Progenitor cell of endocrine pancreas (in vitro differentiated cells): ENCODE results near the gene CDS2. TPM values are rescaled to one million over a fixed set of nuclear protein-coding genes. Genes with fewer than 3 reads are reported as not detected.

Source experiments
- DNase-seq: peaks from one replicate; pipeline ENCODE4 v3.0.0; 2021; ENCODE audit warnings: low spot score; ENCODE audit not compliant: unreplicated experiment
- H3K27ac Mint-ChIP-seq: 2 replicates; pipeline ENCODE4 v1.8.0; 2021; ENCODE audit warnings: mild to moderate bottlenecking, moderate library complexity, mixed read lengths
- H3K27me3 Mint-ChIP-seq: 2 replicates; pipeline ENCODE4 v1.8.0; 2021; ENCODE audit warnings: mixed read lengths
- H3K36me3 Mint-ChIP-seq: 2 replicates; pipeline ENCODE4 v1.8.0; 2022; ENCODE audit warnings: mixed read lengths; ENCODE audit not compliant: insufficient read depth
- H3K4me1 Mint-ChIP-seq: 2 replicates; pipeline ENCODE4 v1.8.0; 2021; ENCODE audit warnings: low read depth, mixed read lengths
- H3K4me3 Mint-ChIP-seq: 2 replicates; pipeline ENCODE4 v1.8.0; 2021; ENCODE audit warnings: low read depth, mild to moderate bottlenecking, moderate library complexity, mixed read lengths
- H3K9me3 Mint-ChIP-seq: 2 replicates; pipeline ENCODE4 v1.8.0; 2021; ENCODE audit warnings: low read depth, mixed read lengths
- CTCF ChIP-seq: fragments of 200-600 bp; sonication (generic); IDR thresholded peaks from one replicate; pipeline ENCODE4 v1.5.0; 2021; ENCODE audit warnings: antibody characterized with exemption, mild to moderate bottlenecking; ENCODE audit not compliant: unreplicated experiment
- total RNA-seq: library from RNA; stranded (reverse); gene quantifications from 2 replicates; pipeline ENCODE4 v1.2.1, GENCODE V29; 2021

The CDS2 gene
- total RNA-seq, 1 donor from 2014 or later, result 57.5 TPM

- H3K36me3 Mint-ChIP-seq, result no peaks in the 10 kb centered on the region
- H3K9me3 Mint-ChIP-seq, result no peaks in the 10 kb centered on the region
- no peaks in the 10 kb centered on the region for H3K4me1 Mint-ChIP-seq
- H3K4me3 Mint-ChIP-seq, result no peak overlapping the region
- DNase-seq, result no peak
- TF ChIP-seq CTCF, result no peak
- no peak overlapping the region for H3K27ac Mint-ChIP-seq
- no peaks in the 10 kb centered on the region for H3K27me3 Mint-ChIP-seq
These were observed 33.1 kb downstream of the CDS2 start for GRCh38 chr20:5159928-5160327.

GRCh38 chr20:5160882-5161281 lies 34.1 kb downstream of the CDS2 start:
- no peak for TF ChIP-seq CTCF
- no peaks in the 10 kb centered on the region for H3K9me3 Mint-ChIP-seq
- no peak overlapping the region for H3K27ac Mint-ChIP-seq
- H3K4me1 Mint-ChIP-seq, result no peaks in the 10 kb centered on the region
- DNase-seq, result no peak
- no peaks in the 10 kb centered on the region for H3K27me3 Mint-ChIP-seq
- no peak overlapping the region for H3K4me3 Mint-ChIP-seq
- H3K36me3 Mint-ChIP-seq, result no peaks in the 10 kb centered on the region

- Mint-ChIP-seq H3K36me3 (no peaks in the 10 kb centered on the region), H3K27ac (no peak overlapping the region), H3K9me3 (no peaks in the 10 kb centered on the region), H3K4me1 (no peaks in the 10 kb centered on the region), H3K27me3 (no peaks in the 10 kb centered on the region), H3K4me3 (no peak overlapping the region)
- DNase-seq, result no peak
- no peak for TF ChIP-seq CTCF
These were observed 34.8 kb downstream of the CDS2 start for GRCh38 chr20:5161536-5162164.

GRCh38 chr20:5164645-5165625 lies 38.1 kb downstream of the CDS2 start:
- peaks cover 8% of the 10 kb centered on the region for H3K4me1 Mint-ChIP-seq
- no peak for DNase-seq
- TF ChIP-seq CTCF, result no peak

GRCh38 chr20:5168651-5169396 lies 42.0 kb downstream of the CDS2 start:
- Mint-ChIP-seq H3K36me3 (peaks cover 2% of the 10 kb centered on the region), H3K27me3 (no peaks in the 10 kb centered on the region), H3K4me1 (peaks cover 21% of the 10 kb centered on the region), H3K4me3 (no peak overlapping the region), H3K27ac (no peak overlapping the region), H3K9me3 (no peaks in the 10 kb centered on the region)
- TF ChIP-seq CTCF, result no peak
- no peak for DNase-seq

More at GRCh38 chr20:5164645-5165625, 38.1 kb downstream of the CDS2 start:
- Mint-ChIP-seq H3K27ac (no peak overlapping the region), H3K4me3 (no peak overlapping the region), H3K9me3 (no peaks in the 10 kb centered on the region), H3K27me3 (no peaks in the 10 kb centered on the region), H3K36me3 (no peaks in the 10 kb centered on the region)
